GM19452 (cell line): ENCODE results near the gene LRRC8C.

ENCODE experiments used
- ATAC-seq: cut with Tn5 transposase; IDR thresholded peaks from one replicate; pipeline ENCODE4 v1.9.1; 2021; ENCODE audit not compliant: unreplicated experiment

The LRRC8C gene

DNA sequence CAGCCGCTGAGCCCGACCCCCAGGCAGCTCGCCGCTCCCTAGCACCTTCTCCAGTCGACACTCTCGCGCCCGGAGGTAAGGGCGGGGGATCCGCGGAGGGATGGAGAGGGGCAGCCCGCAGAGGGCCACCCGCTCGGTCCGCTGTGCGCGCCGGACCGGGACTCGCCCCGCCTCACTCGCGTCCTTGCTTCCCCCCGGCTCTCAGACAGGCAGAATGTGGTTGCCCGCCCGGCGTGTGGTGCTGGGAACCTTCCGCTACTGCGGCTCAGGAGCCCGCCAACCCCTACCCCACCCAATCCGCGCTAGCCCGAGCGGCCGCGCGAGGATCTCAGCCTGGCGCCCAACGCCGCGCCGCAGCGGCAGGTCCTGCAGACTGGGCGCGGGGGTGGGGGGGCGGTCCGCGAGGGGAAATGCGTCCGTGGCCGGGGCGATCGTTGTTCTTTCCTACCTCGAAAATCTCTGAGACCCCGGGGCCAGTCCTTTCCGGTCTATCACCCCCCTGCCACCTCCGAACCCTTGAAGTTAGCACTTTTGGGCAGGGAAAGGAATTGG is 404 bp downstream of the LRRC8C start:
- peak; percentile 53 for ATAC-seq

DNA sequence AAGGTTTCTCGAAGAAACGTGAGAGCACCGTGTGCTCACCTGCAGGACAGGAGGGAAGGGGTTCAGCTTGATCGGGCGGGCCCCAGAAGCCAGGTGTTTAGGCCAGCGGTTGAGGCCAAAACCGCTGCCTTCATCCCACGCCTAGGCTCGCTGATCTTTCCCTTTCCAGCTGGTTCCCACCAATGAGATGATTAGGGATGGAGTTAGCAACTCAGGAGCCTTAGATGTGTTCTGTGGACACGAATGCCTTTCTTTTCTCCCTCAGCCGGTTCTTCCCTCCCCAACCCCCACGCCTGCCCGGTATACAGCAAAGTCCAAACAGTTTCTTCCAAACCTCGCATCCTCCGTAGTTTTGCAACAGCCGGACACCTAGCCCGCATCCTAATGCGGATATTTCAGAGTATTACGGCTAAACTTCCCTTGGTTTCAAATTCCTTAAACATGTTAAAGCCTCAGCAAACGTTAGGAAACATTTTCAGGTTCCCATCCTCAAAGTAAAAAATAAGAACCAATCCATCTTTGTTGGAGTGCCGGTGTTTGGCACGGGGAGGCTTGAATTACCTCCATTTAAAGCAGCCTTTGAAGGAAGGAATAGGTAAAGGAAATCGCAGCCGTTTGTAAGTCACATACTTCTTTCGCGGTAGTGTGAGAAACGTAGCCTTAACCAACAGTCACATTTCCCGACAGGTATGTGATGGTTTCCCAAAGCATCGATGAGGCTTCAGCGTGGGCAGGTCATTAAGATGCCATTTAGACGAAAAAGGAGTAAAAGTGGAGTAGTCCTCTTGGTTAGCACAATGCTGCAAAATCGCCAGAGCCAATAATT is 1.1 kb downstream of the LRRC8C start:
- ATAC-seq = no peak

DNA sequence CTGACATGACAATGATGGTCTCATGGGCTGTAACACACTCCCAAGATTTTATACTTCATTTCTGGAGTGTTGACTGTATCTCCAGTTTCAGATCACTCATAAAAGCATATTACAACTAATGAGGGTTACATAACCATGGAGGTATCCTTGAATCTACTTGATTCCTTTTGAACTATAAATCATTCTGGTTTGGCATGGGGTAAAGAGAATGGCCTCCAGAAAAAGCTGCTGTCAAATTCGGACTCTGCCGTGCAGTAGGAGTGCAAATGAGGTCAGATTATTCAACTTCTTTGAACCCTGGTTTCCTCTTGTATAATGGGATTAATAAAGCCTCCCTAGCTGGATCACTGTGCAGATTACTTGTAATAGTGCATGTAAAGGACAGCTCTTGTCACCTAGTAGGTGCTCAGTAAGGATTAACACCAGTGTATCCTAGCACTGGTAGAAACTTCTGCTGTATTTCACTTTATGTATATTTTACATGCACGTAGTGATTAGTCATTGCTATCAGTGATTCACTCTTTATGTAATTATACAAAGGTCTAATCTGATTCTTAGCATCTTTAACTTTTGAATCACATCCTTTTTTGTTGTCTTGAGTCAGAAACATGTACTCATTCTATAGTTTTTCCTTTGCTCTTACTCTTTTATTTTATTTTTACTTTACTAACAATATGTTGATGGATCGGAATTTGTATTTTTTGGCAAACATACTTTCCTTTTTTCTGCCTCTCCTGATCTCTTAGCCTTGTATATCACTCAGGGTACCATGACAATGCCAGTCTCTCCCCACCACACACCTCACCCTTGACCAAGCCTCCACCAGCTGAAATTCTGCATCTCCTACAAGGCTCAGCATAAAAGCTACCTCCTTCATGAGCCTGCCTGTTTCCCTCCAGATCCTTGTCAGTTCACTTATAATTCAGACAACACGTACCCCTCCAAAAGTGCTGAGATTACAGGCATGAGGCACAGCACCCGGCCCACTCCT is 3.2 kb downstream of the LRRC8C start:
- ATAC-seq = no peak

DNA sequence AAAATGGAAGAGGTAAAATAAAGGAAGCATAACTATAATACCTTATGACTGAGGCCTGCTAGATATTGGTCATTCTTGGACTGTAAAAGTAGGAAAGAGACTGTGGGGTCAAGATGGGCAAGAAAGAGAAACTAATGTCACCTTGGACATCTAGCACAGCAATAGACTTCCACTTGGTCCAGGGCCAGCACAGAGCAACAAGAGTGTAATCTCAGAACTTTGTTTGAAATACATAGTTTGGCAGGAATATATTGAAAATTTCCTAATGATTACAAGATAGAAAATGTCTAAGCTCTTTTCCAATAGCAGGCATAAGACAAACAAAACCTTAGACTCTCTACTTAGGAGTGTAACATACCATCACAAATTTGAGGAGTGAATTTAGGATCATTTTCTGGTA is 4.6 kb downstream of the LRRC8C start:
- no peak for ATAC-seq

DNA sequence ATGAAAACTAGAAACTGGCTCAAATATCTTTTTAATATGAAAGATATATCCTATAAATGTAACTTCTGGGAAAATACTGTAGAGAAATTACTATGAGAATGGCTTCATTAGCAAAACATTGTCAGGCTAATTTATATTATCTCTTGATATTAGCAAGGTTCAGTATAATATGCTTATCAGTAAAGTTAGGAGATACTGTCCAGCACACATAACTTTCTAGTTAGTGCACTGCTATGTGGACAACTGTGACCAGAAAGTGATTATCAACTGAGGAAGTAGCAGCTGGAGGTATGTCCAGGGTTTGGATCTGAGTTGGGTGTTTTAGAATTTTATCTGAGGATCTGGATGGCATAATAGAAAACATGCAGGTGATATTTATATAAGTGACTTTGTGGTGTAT is 7.5 kb downstream of the LRRC8C start:
- ATAC-seq = no peak

DNA sequence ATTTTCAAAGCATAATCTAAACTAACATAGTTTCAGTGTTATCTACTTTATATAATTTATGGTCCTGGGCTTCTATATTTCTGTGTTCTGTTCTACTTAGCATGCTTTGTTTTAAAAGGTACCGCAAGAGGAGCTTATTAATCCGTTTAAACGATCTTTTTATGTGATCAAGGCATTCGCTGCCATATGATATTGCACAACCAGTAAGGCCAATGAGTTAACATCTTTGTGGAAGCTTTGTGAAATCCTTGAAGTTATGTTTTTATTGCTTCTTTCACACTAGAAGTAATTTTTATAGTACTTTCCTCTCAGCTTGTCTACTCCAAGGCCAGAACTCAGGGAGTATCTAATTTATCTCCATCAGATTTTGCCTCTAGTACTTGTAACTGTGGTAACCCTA is 8.9 kb downstream of the LRRC8C start:
- ATAC-seq = no peak

DNA sequence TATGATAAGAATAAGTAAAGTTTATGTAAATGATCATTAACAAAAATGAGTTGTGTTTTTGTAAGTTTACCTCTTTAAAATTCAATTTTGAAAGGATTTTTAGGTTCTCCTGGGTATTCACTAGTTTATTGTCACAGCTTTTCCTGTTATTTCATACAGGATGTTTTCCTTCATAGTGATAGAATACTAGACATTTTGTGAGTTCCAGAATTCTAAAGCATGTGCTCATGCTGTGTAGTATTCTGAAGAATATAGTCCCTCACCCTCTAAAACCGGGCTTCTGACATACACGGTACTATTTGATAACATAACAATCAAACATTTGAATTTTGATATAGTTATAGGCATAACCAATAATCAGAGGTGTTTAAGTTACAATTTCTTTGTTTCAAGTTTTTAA is 10.7 kb downstream of the LRRC8C start:
- ATAC-seq = no peak

DNA sequence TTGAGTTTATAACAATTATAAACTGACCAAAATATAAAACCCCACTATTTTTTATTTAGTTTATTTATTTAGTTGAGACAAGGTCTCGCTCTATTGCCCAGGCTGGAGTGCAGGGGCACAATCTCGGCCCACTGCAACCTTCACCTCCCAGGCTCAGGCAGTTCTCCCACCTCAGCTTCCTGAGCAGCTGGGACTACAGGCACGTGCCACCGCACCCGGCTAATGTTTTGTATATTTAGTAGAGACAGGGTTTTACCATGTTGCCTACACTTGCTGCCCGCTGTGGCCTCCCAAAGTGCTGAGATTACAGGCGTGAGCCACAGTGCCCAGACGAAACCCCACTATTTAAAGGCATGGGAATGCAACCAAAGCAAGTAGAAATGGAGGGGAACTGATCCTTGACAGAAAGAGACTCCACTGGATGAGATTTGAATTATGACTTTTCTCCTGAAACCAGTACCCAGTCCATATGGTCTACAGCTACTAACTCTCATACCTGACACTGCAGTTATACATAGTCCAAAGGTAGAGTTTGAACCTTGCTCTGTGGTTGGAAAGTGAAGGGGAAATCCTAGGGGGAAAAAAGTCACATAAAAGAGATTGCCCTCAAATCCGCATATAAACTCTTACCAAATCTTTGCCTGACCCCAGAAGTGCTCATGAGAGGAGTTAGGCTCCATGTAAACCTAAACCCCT is 11.3 kb downstream of the LRRC8C start:
- no peak for ATAC-seq

DNA sequence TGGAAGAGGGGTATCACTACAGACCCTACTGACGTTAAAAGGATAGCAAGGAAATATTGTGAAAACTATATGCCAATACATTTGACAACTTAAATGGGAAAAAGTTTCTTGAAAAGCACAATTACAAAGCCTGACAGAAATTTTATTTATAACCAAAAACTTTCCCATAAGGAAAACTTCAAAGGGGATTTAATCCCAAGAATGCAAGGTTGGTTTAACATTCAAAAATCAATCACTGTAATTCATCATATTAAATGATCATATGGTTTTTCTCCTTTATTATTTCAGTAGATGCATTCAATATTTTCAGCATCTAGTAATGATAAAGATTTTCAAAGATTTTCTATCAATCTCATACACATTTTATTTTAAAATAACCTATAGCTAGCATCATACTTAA is 13.3 kb downstream of the LRRC8C start:
- ATAC-seq = no peak

DNA sequence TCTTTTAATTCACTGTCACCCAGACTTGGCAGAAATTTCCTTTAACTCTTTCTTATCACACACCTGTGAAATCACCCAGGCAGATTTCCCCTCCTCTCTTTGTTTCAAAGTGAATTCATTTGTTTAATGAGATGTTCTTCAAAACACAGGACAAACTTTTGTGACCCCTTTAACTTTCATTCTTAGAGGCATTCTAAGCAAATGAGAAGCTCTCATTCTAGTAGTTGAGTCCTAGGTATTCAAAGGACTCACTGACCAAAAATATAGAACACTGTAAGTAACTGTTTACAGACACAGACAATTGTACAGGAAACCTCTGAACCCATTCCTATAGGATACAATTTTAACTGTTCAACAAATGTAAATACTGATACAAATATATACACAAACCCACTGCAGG is 16.9 kb downstream of the LRRC8C start:
- no peak for ATAC-seq

DNA sequence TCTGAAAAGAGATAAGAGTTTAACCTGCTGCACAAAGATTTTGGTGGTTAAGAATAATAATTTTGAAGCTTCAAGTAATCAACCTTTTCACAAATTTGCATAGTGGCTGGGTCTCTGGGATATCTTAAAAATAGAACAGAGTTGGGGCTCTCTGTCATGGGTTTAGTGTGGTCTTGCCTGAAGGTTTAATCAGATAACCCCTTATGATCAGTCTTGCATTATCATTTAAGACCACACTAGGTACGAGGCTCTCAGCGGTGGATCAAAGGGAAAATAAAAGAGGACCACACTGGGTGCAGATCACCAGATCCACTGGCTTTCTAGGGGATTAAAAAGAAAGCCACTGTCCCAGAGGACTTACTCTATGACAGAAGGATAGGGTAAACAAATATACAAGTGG is 19.5 kb downstream of the LRRC8C start:
- ATAC-seq = no peak

DNA sequence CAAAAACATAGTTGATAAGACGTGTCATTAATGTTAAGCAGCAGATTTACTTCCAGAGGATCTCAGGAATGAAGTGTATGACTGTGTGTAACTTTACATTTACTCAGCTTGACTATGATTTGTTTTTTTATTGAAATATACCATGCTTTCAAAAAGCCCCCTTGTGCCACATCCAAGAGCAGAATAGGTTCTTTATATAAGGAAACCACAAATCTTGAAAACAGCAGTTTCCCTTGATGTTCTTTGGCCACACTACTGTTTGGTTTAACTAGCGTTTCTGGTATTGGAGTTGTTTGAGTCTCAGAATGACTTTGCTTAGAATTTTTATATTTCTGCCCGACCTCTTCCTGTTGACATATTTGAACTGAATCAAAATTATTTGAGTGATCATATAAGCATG is 25.0 kb downstream of the LRRC8C start:
- no peak for ATAC-seq

DNA sequence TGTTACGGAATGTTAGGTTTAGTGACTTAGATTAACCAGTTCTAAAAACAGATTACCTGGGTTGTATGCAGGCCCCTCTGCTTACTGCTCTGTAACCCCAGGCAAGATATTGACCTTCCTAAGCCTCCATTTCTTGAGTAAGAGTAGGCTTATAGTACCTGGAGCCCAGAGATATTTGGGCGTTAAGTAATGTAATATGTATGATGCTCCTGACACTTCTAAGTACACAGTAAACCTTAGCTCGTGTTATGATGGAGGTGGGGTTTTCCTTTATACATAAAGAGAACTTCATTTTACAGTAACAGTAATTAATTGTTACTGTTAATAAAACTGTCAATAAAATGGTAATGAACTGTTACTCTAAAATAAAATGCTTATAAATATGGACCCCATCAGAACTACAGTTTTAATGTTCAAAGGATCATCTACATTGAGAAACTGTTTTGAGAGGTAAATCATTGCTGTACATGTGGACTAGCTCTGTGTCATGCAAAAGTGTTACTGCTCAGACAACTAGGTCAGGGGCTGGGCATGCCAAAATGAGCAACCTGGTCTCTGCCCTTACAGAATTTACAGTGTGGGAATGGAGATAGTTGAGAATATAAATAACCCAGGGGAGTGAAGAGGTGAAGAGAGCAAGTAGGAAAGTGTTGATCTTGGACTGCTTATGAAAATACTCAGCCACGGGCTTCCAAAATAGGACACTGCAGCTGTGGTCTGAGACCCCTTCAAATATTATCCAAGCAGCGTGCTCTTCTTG is 26.6 kb downstream of the LRRC8C start:
- ATAC-seq = no peak

DNA sequence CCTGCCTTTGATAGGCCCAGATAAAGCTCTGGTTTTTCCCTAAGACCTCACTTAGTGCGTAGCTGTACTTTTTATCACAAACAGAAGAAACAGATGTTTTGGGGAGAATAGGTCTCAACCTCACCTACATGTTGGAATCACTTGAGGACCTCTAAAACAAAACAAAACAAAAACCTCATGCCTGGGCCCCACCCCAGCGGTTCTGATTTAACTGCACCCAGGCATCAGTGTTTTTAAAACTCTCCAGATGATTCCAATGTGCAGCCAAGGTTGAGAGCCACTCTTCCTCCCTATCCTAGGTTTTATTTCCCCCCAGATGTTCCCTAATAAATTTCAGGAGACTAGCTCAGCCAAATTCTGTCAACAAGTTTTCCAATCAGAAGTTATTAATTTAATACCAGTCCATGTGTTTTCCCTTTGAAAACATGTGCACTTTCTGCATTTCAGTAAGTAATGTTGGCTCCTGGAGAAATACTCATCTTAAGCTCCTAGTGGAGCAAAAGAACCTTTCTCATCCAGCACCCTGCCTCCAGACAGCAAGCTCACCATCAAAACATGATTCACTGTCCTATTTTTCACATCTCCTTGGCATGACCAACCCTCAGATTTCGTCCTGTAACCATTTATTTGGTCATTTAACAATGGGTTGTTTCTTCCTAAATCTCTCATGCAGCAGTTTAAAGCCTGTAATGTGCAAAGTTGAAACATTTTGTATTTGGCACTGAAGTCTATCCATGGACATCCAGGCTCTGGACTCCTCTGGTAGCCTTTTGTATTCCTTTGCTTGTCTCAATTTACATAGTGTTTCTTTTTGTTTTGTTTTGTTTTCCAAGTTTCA is 27.5 kb downstream of the LRRC8C start:
- no peak for ATAC-seq

DNA sequence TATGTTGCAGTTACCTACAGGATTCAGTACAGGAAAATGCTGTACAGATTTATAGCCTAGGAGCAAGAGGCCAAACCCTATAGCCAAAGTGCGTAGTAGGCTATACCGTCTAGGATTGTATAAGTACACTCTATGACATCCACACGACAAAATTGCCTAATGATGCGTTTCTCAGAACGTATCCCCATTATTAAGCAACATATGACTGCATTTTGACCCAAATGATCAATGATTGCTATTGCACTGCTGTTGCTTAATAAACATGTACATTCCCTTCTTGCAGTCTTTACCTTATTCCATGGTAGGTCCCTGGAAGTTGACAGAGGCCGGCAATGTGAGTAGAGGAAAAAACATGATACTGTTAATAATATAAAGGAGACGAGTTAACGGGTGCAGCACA is 33.0 kb downstream of the LRRC8C start:
- ATAC-seq = no peak

DNA sequence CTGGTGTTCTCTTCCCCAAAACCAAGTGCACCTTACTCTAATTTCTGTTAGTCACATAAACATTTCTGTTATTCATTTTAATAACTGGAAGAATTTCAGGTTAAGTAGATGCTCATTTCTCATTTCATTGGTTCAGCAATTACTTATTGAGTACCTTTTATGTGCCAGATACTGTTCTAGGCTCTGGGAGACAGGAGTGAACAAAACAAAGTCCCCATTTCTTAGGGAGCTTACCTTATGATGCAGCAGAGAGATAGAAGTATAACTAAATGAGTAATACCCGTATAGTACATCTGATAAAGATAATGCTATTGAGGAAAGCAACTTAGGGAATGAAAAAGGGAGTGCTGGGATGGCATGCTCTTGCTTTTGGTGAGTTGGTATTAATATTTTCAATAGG is 33.7 kb downstream of the LRRC8C start:
- ATAC-seq = no peak

DNA sequence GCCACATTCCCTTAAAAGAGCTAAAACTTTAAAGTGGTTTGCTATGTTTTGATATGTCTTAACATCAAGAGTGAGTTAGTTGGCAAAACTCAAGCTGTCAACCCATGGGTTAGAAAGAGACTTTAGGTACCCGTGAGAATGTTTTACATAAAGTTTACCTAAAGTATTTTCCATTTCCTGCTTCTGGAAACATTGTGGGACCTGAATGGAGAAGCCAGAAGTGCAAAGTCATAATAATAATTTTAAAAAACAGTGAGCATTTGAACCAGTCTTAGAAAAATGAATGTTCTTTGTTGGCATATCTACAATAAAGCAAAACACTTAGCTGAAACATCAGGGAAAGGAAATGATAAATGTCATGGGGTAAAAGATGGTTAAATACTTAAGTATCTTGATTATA is 34.8 kb downstream of the LRRC8C start:
- ATAC-seq = no peak

DNA sequence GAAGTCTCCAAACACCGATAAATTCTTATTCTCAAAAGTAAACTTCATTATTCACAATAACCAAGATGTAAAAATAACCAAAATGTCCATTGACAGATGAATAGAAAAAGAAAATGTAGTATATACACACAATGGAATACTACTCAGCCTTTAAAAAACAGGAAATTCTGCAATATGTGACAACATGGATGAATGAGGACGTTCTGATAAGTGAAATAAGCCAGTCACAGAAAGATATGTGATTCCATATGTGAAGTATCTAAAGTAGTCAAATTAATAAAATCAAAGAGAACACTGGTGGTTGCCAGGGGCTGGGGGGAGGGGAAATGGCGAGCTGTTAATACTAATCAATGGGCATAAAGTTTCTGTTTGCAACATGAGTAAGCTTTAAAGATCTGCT is 36.0 kb downstream of the LRRC8C start:
- no peak for ATAC-seq

DNA sequence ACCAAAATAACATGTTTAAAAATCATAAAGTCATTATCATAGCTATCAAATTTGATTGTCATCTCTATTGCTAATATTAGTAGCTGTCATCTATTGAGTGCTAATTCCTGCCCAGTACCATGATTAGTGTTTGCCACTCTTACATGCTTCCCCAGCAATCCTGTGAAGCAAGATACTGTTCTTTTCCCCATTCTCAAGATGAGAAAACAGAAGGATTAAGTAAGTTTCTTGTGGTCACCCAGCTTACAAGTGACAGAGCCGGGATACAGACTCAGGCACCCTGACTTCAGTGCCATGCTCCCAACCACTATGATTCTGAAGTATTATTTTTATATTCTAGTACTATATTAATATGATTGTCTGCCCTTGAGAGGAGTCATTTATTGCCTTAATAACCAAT is 36.5 kb downstream of the LRRC8C start:
- no peak for ATAC-seq

DNA sequence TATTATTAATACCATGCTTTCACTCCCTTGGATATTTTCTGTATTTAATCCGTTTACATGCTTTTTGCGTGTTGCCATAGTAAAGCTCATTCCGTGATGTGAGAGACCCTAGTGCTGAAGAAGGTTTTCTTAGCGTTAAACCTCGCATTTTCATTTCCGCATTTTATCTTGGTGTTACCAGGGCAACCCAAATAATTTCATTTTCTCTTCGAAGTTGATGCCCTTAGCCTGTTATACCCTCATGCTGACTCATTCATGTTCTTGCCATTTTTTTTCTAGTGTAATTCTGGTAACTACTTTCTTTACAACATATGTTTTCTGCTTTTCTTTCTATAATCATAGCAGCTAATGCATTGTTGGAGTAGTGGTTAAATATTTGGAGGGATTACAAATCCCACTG is 37.2 kb downstream of the LRRC8C start:
- peak; percentile 100 for ATAC-seq
